ENCODE data around the gene ASL. TPM values are rescaled to one million over a fixed set of nuclear protein-coding genes. Genes with fewer than 3 reads are reported as not detected.
"Not testable (repeated sequence)": the region's sequence is repeated elsewhere in the genome, so short reads cannot be mapped to it uniquely, and the experiment has no call there.

The ASL gene
- polyA plus RNA-seq, 1 of the 3 experiments (the other 2 are of a cell fraction), result 138 TPM

- H3K27me3 ChIP-seq (ENCODE audit: insufficient read depth); H3K9ac ChIP-seq; H3K79me2 ChIP-seq (ENCODE audit: insufficient read depth); H2AFZ ChIP-seq (ENCODE audit: low read depth); POLR2A ChIA-PET; H3K4me2 ChIP-seq; H3K4me3 ChIP-seq (ENCODE audit: low read depth in 2 of 2, low read length in 1 of 2); H3K9me2 ChIP-seq; H4K20me1 ChIP-seq (ENCODE audit: insufficient read depth); DNase-seq; H3K9me3 ChIP-seq; H3K36me3 ChIP-seq (replicated peaks in 1 of 2; ENCODE audit: control insufficient read depth in 1 of 2, insufficient read depth in 2 of 2, low read length in 1 of 2); H3K27ac ChIP-seq (ENCODE audit: low read depth in 2 of 2, low read length in 1 of 2): not testable (repeated sequence)
- Histone ChIP-seq H3K4me1 (ENCODE audit: control insufficient read depth in 1 of 2, insufficient read depth in 2 of 2, low read depth in 1 of 2, low read length in 1 of 2) (peaks cover 8 to 16% of the 10 kb centered on the region in 2 experiments; a peak in 2 of 4 replicates), H3F3A (replicated peaks; ENCODE audit: insufficient read depth) (peaks cover 13% of the 10 kb centered on the region)
- CTCF ChIA-PET, result interaction anchor here (1.2 to 2.3 kb wide), 2 partner anchors 19 to 153 kb away, joined by 3 to 6 read pairs; no protein-coding TSS in a partner anchor
- TF ChIP-seq RAD21 (IDR thresholded peaks at IDR 0.05; ENCODE audit: low read length) (peak; percentile 57), SMC3 (IDR thresholded peaks at IDR 0.05; ENCODE audit: low read depth, low read length) (peak; percentile 14; the same call in 1 of the 2 replicates)
- TF ChIP-seq, protein P1, sequence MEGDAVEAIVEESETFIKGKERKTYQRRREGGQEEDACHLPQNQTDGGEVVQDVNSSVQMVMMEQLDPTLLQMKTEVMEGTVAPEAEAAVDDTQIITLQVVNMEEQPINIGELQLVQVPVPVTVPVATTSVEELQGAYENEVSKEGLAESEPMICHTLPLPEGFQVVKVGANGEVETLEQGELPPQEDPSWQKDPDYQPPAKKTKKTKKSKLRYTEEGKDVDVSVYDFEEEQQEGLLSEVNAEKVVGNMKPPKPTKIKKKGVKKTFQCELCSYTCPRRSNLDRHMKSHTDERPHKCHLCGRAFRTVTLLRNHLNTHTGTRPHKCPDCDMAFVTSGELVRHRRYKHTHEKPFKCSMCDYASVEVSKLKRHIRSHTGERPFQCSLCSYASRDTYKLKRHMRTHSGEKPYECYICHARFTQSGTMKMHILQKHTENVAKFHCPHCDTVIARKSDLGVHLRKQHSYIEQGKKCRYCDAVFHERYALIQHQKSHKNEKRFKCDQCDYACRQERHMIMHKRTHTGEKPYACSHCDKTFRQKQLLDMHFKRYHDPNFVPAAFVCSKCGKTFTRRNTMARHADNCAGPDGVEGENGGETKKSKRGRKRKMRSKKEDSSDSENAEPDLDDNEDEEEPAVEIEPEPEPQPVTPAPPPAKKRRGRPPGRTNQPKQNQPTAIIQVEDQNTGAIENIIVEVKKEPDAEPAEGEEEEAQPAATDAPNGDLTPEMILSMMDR (IDR thresholded peaks at IDR 0.05), result peak; percentile 50
- WGBS (ENCODE audit: low lambda C conversion rate), result 90% methylated on average over 4 of the region's 4 CpGs
Observed at GRCh38 chr7:66049886-66050285, 25.7 kb upstream of the ASL start.

DNA sequence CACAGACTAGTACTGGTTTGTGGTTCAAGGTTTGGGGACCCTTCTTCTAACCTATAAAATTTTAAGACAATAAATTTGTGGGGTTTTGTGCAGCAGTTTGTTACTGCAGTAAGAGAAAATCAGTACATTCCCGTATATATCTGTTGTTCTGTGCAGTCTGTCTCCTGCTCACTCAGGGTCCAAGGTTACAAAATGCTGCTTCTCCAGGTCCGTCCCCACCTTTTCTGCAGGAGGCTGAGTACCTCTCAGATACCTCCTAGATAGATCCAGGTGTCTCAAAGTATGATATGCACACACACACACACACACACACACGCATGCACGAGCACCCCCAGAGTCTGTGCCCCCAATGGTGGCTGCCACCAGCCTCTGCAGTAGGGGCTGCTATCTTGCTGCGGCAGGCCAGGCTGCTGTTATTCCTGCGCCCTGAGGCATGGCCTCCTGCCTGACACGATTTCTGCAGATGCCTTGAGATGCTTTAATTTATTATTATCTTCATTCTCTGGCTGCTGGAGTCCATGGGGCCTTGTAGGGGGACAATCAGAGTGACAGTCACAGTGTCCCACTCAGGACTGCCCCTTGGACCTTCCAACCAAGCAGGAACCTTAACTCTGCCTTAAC, 25.2 kb upstream of the ASL start:
- ChIA-PET CTCF (interaction anchor here (1.2 to 2.3 kb wide), 2 partner anchors 20 to 152 kb away, joined by 3 to 6 read pairs; no protein-coding TSS in a partner anchor), POLR2A (no interaction called here)

More for the DNA sequence above, 25.2 kb upstream of the ASL start:
- Histone ChIP-seq H3K27me3 (ENCODE audit: insufficient read depth) (no peaks in the 10 kb centered on the region), H4K20me1 (ENCODE audit: insufficient read depth) (no peaks in the 10 kb centered on the region), H3K27ac (ENCODE audit: low read depth in 2 of 2, low read length in 1 of 2) (peak overlapping the region; percentile 3 to 37; a peak in 3 of 4 replicates), H3K79me2 (ENCODE audit: insufficient read depth) (no peaks in the 10 kb centered on the region), H3K9ac (no peak overlapping the region), H2AFZ (ENCODE audit: low read depth) (no peak overlapping the region), H3K9me2 (no peaks in the 10 kb centered on the region), H3K4me3 (ENCODE audit: low read depth in 2 of 2, low read length in 1 of 2) (no peak overlapping the region), H3K36me3 (replicated peaks in 1 of 2; ENCODE audit: control insufficient read depth in 1 of 2, insufficient read depth in 2 of 2, low read length in 1 of 2) (no peaks in the 10 kb centered on the region), H3K9me3 (no peaks in the 10 kb centered on the region), H3K4me1 (ENCODE audit: control insufficient read depth in 1 of 2, insufficient read depth in 2 of 2, low read depth in 1 of 2, low read length in 1 of 2) (peaks cover 8 to 16% of the 10 kb centered on the region in 2 experiments; a peak in 2 of 4 replicates), H3F3A (replicated peaks; ENCODE audit: insufficient read depth) (peaks cover 19% of the 10 kb centered on the region), H3K4me2 (peak overlapping the region; percentile 18; the same call in 1 of the 2 replicates)
- TF ChIP-seq FOXJ3 (CRISPR knock-in tag; IDR thresholded peaks at IDR 0.05) (no peak), MXI1 (IDR thresholded peaks at IDR 0.05; ENCODE audit: low read depth, low read length) (no peak), PBX3 (IDR thresholded peaks at IDR 0.05) (no peak), EZH2phosphoT487 (IDR thresholded peaks at IDR 0.05; ENCODE audit: borderline replicate concordance, low read depth) (no peak), ELF1 (IDR thresholded peaks at IDR 0.05) (no peak), USF2 (IDR thresholded peaks at IDR 0.05; ENCODE audit: borderline replicate concordance, low read depth, low read length) (no peak), JUND (IDR thresholded peaks at IDR 0.05) (no peak), GATA2 (CRISPR knock-in tag; IDR thresholded peaks at IDR 0.05) (no peak)
- TF ChIP-seq, protein P2, sequence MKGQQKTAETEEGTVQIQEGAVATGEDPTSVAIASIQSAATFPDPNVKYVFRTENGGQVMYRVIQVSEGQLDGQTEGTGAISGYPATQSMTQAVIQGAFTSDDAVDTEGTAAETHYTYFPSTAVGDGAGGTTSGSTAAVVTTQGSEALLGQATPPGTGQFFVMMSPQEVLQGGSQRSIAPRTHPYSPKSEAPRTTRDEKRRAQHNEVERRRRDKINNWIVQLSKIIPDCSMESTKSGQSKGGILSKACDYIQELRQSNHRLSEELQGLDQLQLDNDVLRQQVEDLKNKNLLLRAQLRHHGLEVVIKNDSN (IDR thresholded peaks at IDR 0.05; ENCODE audit: borderline replicate concordance, low read depth), result no peak
- TF ChIP-seq, protein P3, sequence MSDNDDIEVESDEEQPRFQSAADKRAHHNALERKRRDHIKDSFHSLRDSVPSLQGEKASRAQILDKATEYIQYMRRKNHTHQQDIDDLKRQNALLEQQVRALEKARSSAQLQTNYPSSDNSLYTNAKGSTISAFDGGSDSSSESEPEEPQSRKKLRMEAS (IDR thresholded peaks at IDR 0.05; ENCODE audit: low read depth), result no peak
- TF ChIP-seq, protein P4, sequence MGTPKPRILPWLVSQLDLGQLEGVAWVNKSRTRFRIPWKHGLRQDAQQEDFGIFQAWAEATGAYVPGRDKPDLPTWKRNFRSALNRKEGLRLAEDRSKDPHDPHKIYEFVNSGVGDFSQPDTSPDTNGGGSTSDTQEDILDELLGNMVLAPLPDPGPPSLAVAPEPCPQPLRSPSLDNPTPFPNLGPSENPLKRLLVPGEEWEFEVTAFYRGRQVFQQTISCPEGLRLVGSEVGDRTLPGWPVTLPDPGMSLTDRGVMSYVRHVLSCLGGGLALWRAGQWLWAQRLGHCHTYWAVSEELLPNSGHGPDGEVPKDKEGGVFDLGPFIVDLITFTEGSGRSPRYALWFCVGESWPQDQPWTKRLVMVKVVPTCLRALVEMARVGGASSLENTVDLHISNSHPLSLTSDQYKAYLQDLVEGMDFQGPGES (IDR thresholded peaks at IDR 0.05; ENCODE audit: low read depth, low read length), result no peak
- DNase-seq, result peak; percentile 52
- WGBS (ENCODE audit: low lambda C conversion rate), result 76% methylated on average over 7 of the region's 7 CpGs

Measured in SK-N-SH (cell line).